Measurements from ENCODE around the gene TSPAN14. TPM values are rescaled to one million over a fixed set of nuclear protein-coding genes. Genes with fewer than 3 reads are reported as not detected.

Gene TSPAN14
- total RNA-seq, 2 experiments from 2014 or later = 167 to 168 TPM

GRCh38 chr10:80503584-80504157, 49.6 kb downstream of the TSPAN14 start:
- no peaks in the 10 kb centered on the region for H3K9me3 Mint-ChIP-seq
- DNase-seq (no peak), ATAC-seq (ENCODE audit: poor library complexity) (no peak)
- no peaks in the 10 kb centered on the region for H3K9me3 ChIP-seq (ENCODE audit: control insufficient read depth in 1 of 2, insufficient read depth in 1 of 2, low read length in 2 of 2)
- H3K36me3 ChIP-seq (ENCODE audit: insufficient read depth, low read length) = peaks cover 50% of the 10 kb centered on the region
- CTCF ChIA-PET = interaction anchor here (1.5 to 11.6 kb wide), 4 partner anchors 19 to 121 kb away, joined by 3 to 250 read pairs (median 76); no protein-coding TSS in a partner anchor
- H3K4me3 ChIP-seq (ENCODE audit: low read length) = no peak overlapping the region
- H3K4me1 ChIP-seq (ENCODE audit: insufficient read depth, low read length) = peaks cover 76% of the 10 kb centered on the region
- no peaks in the 10 kb centered on the region for H3K27me3 ChIP-seq (ENCODE audit: control insufficient read depth in 1 of 2, insufficient read depth in 2 of 2, low read length in 2 of 2)
- intact Hi-C loops (cut with DNase I, micrococcal nuclease) = loop anchor here in 1 of 2 experiments (2.0 kb wide), 1 partner anchor 35 kb away; no protein-coding TSS in a partner anchor
- no peaks in the 10 kb centered on the region for H3K27me3 Mint-ChIP-seq
- H3K27ac Mint-ChIP-seq = peak overlapping the region; percentile 78
- H3K27ac ChIP-seq (ENCODE audit: low read depth in 1 of 2, low read length in 2 of 2) = peak overlapping the region; percentile 46 to 54
- POLR2A ChIA-PET = interaction anchor here (0.9 to 12.8 kb wide), 7 partner anchors 15 to 121 kb away, joined by 3 to 302 read pairs (median 16); no protein-coding TSS in a partner anchor
- peaks cover 86% of the 10 kb centered on the region for H3K4me1 Mint-ChIP-seq (ENCODE audit: low read depth)
- H3K36me3 Mint-ChIP-seq (ENCODE audit: low read depth) = peaks cover 74% of the 10 kb centered on the region
- TF ChIP-seq CTCF (IDR thresholded peaks at IDR 0.05) = no peak
- peak overlapping the region; percentile 68 for H3K4me3 Mint-ChIP-seq

DNA sequence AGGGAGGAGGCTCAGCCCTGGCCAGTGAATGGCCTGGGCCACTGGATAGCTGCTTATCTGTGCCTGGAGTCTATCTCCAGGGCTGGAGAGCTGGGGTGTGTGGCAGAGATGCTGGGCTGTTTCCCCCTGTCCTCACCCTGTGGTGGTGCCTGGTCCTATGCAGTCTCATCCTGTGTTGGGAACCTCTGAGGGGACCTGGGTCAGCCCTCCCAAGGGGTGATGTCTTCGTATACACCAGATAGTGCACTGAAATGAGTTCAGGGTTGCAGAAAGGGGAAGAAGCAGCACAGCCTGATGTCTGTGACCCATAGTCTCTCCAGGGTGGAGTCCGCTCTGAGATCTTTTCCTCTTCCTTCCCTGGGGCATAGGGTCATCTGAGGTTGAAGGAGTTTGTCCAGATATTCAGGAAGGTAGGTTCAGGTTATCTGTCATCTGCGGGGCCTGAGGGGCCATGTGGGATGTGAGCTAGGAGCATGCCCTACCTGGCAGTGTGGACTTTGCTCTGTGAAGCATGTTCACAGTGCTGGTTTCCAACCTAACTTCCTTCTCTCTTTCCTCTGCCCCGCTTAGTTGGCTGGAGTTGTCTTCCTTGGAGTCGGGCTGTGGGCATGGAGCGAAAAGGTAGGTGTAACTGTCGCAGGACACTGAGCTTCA, 50.2 kb downstream of the TSPAN14 start:
- Mint-ChIP-seq H3K36me3 (ENCODE audit: low read depth) (peaks cover 75% of the 10 kb centered on the region), H3K27ac (peak overlapping the region; percentile 78), H3K27me3 (no peaks in the 10 kb centered on the region), H3K9me3 (no peaks in the 10 kb centered on the region), H3K4me1 (ENCODE audit: low read depth) (peaks cover 82% of the 10 kb centered on the region), H3K4me3 (peak overlapping the region; percentile 68)
- Histone ChIP-seq H3K27ac (ENCODE audit: low read depth in 1 of 2, low read length in 2 of 2) (peak overlapping the region; percentile 46 to 54), H3K4me3 (ENCODE audit: low read length) (no peak overlapping the region), H3K9me3 (ENCODE audit: control insufficient read depth in 1 of 2, insufficient read depth in 1 of 2, low read length in 2 of 2) (no peaks in the 10 kb centered on the region), H3K4me1 (ENCODE audit: insufficient read depth, low read length) (peaks cover 72% of the 10 kb centered on the region), H3K36me3 (ENCODE audit: insufficient read depth, low read length) (peaks cover 56% of the 10 kb centered on the region), H3K27me3 (ENCODE audit: control insufficient read depth in 1 of 2, insufficient read depth in 2 of 2, low read length in 2 of 2) (no peaks in the 10 kb centered on the region)
- TF ChIP-seq CTCF (IDR thresholded peaks at IDR 0.05) = no peak
- ChIA-PET POLR2A (interaction anchor here (1.0 to 12.8 kb wide), 8 partner anchors 16 to 121 kb away, joined by 3 to 302 read pairs (median 12); partner anchors contain the start of genes PRXL2A and TSPAN14), CTCF (interaction anchor here (1.6 to 11.6 kb wide), 9 partner anchors 7 to 125 kb away, joined by 4 to 250 read pairs (median 33); partner anchors contain the start of gene PRXL2A)
- intact Hi-C loops (cut with DNase I, micrococcal nuclease) = loop anchor here in 1 of 2 experiments (2.0 kb wide), 1 partner anchor 35 kb away; no protein-coding TSS in a partner anchor
- ATAC-seq (ENCODE audit: poor library complexity) (no peak), DNase-seq (no peak)

GRCh38 chr10:80504897-80505465, 50.9 kb downstream of the TSPAN14 start:
- H3K27me3 ChIP-seq (ENCODE audit: control insufficient read depth in 1 of 2, insufficient read depth in 2 of 2, low read length in 2 of 2) = no peaks in the 10 kb centered on the region
- POLR2A ChIA-PET = interaction anchor here (0.8 to 12.8 kb wide), 13 partner anchors 16 to 127 kb away, joined by 3 to 302 read pairs (median 7); partner anchors contain the start of genes PRXL2A and TSPAN14
- peak overlapping the region; percentile 31 to 51 for H3K27ac ChIP-seq (ENCODE audit: low read depth in 1 of 2, low read length in 2 of 2)
- intact Hi-C loops (cut with DNase I, micrococcal nuclease) = loop anchor here (1.0 to 2.0 kb wide), 3 partner anchors 36 to 122 kb away; no protein-coding TSS in a partner anchor
- peaks cover 71% of the 10 kb centered on the region for H3K4me1 ChIP-seq (ENCODE audit: insufficient read depth, low read length)
- no peak for TF ChIP-seq CTCF (IDR thresholded peaks at IDR 0.05)
- peaks cover 63% of the 10 kb centered on the region for H3K36me3 ChIP-seq (ENCODE audit: insufficient read depth, low read length)
- peak; percentile 35 for ATAC-seq (ENCODE audit: poor library complexity)
- no peak overlapping the region for H3K4me3 ChIP-seq (ENCODE audit: low read length)
- peak overlapping the region; percentile 68 for H3K4me3 Mint-ChIP-seq
- H3K27ac Mint-ChIP-seq = peak overlapping the region; percentile 78
- H3K4me1 Mint-ChIP-seq (ENCODE audit: low read depth) = peaks cover 75% of the 10 kb centered on the region
- H3K36me3 Mint-ChIP-seq (ENCODE audit: low read depth) = peaks cover 76% of the 10 kb centered on the region
- CTCF ChIA-PET = interaction anchor here (1.0 to 11.6 kb wide), 26 partner anchors 8 to 361 kb away, joined by 3 to 250 read pairs (median 6); partner anchors contain the start of gene PRXL2A
- no peaks in the 10 kb centered on the region for H3K9me3 ChIP-seq (ENCODE audit: control insufficient read depth in 1 of 2, insufficient read depth in 1 of 2, low read length in 2 of 2)
- no peaks in the 10 kb centered on the region for H3K27me3 Mint-ChIP-seq
- no peaks in the 10 kb centered on the region for H3K9me3 Mint-ChIP-seq
- no peak for DNase-seq
